GM18502 (cell line): ENCODE data around the gene KIF4A.

Experiments
- ATAC-seq: cut with Tn5 transposase; IDR thresholded peaks from one replicate; pipeline ENCODE4 v1.9.1; 2021; ENCODE audit warnings: mild to moderate bottlenecking; ENCODE audit not compliant: unreplicated experiment, poor library complexity

The KIF4A gene

GRCh38 chrX:70461026-70461425 lies 171.1 kb downstream of the KIF4A start:
- ATAC-seq = no peak

DNA sequence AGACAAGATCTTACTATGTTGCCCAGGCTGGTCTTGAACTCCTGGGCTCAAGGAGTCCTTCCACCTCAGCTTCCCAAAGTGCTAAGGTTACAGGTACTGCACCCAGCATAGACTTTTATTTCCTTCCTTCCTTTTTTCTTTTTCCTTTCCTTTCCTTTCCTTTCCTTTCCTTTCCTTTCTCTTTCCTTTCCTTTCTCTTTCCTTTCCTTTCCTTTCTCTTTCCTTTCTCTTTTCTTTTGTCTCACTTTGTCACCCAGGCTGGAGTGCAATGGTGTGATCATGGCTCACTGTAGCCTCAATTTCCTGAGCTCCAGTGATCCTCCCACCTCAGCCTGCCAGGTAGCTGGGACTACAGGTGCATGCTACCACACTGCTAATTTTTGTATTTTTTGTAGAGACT lies 174.1 kb downstream of the KIF4A start:
- no peak for ATAC-seq

DNA sequence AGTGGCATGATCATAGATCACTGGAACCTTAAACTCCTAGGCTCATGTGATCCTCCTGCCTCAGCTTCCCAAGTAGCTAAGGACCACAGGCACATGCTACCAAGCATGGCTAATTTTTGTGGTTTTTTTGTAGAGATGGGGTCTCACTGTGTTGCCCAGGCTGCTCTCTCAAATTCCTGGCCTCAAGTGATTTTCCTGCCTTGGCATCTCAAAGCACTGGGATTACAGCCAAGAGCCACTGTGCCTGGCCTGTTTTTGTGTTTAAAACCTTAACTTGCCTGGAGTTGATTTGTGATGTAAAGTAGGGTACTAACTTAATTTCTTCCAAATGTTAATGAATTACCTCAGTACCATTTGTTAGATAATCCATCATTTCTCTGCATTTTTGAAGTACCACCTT lies 177.1 kb downstream of the KIF4A start:
- ATAC-seq = no peak

- ATAC-seq = no peak
Measured at GRCh38 chrX:70468709-70469108, 178.8 kb downstream of the KIF4A start.
